HG03097 (cell line): Measurements from ENCODE around the gene IFNE.
"Not testable (repeated sequence)": the region's sequence is repeated elsewhere in the genome, so short reads cannot be mapped to it uniquely, and the experiment has no call there.

Source experiments
- ATAC-seq: cut with Tn5 transposase; IDR thresholded peaks from one replicate; pipeline ENCODE4 v1.9.1; 2021; ENCODE audit not compliant: unreplicated experiment, low FRiP score

IFNE gene

DNA sequence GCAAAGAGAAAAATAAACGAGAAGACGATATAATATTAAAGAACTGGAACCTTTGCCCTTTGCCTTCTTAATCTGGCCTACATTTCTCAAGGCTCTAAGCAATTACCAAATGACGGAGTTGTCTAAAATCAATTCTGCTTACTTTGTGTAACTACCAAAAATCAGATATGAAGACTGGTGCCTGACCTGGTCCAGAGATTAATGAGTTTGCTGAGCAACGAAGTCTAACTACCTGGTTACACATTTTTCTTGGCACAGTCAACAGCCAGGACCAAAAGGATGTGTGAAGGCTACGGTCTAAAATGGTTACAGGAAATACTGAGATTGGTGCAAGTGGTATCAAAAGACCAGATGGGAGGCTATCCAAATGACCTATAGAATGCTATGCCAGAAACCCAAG, 17.8 kb upstream of the IFNE start:
- no peak for ATAC-seq

DNA sequence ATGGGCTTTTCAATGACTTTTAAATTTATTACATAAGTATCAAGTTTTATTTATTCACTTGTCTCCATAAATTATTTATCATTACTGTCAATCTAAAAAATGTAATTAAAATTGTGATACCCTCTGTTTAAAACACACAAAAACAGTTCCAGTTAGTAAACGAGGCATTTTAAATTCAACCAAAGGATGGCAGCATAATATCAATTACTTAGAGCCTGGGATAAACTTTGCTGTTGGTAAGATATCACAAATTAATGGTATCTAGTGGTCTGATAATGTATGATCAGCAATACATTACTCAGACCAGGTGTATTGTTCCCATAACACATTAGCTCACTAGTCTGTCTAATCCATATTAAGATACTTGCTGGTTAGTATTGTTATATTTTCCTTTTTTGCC, 9.6 kb upstream of the IFNE start:
- ATAC-seq = no peak

DNA sequence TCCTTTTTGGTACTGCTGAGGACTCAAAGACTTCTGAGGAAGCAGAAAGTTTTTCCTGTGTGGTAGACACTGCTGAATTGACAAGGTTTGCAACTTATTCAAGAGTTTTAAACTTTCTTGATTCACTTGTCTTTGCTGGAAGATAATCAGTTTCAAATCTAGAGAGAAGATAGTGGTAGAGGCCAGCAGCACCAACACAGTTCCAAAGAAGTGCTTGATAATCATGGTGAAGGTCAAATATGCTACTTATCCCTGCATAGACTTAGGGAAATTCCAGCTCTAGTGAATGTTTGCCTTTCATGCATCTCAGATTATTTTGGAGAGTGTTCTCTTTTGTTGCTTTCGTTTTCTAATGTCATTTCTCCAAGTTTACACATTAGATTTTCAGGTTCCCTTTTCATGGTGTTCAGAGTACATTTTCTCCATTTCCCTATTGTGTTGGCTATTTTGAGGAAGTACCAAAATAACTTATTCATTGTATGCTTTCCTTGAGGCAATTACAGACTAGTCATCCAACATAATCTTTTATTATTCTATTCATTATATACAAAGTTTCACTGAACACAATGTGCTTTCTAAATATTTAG, 550 bp downstream of the IFNE start:
- ATAC-seq = no peak

DNA sequence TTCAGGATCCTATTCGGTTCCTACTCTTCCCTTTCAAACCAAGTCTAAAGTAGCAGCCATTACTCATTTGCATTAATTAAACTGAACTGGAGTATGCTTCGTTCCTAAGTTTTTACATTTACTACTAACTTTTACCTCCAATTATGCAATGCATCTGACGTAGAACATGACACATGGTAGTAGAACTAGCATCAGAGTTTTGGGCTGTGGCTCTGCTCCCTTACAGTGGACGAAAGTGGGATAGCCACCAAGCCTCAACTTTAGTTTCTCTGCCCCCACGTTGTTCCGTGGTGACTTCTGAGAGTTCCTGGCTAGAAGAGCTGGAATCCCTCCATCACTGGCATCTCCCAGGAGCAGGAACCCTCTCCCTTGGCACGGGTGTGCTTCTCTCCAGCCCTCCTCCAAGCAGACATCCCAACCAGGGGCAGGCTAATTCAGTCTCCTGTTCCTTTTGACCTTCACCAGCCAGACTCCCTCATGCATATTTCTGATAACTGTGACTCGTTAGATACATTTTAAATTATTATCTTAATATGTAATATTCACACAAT, 2.9 kb downstream of the IFNE start:
- no peak for ATAC-seq

- no peak for ATAC-seq
These were observed 4.6 kb downstream of the IFNE start for GRCh38 chr9:21477466-21477865.

DNA sequence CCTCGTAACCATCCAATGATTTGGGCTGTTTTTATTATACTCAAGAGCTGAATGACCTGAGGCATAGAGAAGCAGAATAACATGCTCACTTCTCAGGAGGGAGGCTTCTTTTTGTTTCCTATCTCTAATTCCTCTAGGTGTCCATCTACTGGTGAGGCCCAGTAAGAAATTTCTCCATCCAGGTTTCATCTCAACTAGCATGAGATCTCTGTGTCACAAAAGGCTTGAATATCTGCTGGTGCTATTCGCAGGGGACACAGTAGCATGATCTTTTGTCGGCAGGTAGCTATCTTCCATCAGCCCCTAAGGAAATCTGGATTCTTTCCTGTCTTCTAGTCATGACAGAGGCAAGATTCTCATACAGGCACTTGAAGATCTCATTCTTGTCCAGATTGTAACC, 8.9 kb downstream of the IFNE start:
- no peak for ATAC-seq

- ATAC-seq = no peak
These were observed 12.0 kb downstream of the IFNE start for GRCh38 chr9:21470126-21470525.

- no peak for ATAC-seq
These were observed 16.1 kb downstream of the IFNE start for GRCh38 chr9:21465859-21466518.

DNA sequence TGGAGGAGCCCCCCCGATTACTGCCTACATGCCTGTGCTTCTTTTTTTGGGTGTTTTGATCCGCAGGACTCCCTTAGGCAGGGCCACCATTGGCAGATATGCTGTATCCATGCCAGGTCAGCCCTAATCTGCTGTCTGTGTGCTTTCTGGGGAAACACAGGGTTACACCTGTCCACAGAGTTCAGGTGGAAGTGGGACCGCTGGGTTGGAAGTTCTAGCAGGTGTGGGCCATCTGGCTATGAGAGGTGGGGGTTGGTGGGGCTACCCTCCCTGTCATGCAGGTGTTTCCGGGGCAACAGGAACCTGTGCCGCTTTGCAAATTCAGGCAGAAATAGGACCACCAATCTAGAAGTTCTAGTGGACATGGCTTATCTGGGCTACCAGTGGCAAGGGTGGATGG, 17.0 kb downstream of the IFNE start:
- no peak for ATAC-seq

DNA sequence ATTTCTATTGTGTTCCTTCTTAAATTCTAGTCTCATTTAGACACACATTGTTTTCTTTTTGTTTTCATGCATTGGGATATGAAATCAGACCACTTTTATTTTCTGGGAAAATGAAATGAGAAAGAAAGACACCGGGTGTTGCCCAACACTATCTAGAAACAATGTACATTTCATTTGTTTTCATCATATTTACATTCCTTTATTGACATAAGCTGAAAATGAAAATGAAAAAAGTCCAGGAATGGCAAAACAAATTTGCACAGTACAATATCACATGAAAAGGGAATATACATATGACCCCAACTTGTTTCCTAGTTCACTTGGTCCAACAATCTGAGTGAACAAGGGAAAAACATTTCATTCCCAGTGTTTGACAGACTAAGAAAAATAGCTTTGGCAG, 20.7 kb downstream of the IFNE start:
- ATAC-seq = no peak

DNA sequence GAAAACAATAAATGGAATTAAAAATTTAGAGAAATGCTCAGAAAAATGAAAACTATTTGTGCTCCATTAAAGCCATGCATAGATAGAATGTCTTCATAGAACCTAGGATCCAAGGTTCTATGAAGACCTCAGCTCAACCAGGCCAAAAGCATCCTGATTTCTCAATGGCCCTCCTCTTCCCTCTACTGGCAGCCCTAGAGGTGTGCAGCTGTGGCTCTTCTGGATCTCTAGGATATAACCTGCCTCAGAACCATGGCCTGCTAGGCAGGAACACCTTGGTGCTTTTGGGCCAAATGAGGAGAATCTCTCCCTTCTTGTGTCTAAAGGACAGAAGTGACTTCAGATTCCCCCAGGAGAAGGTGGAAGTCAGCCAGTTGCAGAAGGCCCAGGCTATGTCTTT, 26.8 kb downstream of the IFNE start:
- ATAC-seq = no peak

- no peak for ATAC-seq
These were observed 28.0 kb downstream of the IFNE start for GRCh38 chr9:21454149-21454548.

DNA sequence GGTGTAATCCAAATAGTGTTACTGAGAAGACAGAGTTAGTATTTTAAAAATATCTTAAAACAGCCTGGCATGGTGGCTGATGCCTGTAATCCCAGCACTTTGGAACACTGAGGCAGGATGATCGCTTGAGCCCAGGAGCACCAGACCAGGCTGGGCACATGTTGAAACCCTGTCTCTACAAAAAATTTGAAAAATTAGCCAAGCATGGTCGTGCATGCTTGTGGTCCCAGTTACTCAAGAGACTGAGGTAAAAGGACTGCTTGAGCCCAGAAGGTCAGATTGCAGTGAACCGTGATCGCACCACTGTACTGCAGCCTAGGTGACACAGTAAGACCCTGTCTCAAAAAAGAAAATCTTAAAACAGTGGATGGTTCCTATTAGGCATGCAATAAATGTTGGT, 29.4 kb downstream of the IFNE start:
- ATAC-seq = no peak

GRCh38 chr9:21450733-21451394, 31.2 kb downstream of the IFNE start:
- ATAC-seq = no peak

GRCh38 chr9:21449312-21449711, 32.8 kb downstream of the IFNE start:
- ATAC-seq = not testable (repeated sequence)

DNA sequence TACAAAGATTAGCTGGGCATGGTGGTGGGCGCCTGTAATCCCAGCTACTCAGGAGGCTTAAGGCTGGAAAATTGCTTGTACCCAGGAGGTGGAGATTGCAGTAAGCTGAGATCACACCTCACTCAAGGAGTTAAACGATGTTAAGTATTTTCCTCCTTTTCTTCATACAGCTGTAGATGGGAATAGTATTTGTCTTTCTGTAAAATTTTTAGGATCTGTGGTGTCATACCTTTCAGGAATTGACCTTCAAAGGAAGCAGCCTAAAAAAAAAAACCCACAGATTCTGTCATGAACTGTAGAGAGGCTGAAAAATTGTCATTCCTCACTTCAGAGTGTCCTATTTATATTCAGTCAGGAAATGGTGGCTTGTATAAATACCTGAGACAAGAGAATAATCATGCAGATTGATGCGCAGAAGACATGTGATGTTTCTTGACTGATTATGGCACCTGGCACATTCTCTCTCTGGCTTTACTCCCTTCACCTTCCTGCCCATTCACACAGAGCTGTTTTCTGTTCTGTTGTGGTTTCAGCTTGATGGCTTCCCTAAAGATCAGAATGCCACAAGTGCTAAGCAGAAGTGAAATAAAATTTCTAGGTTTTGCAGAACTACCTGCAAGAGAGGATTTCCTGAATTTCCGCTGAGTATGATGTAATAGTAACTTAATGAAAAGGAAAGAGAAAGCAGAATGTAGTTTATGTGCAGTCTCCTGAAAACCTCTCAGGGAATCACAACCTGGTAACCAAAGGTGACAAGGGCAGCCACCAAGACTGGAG, 38.1 kb downstream of the IFNE start:
- ATAC-seq = peak; percentile 94

- no peak for ATAC-seq
These were observed 42.0 kb downstream of the IFNE start, which contains the start of gene IFNA1 for GRCh38 chr9:21440139-21440538. IFNA1 (plus strand) TSS chr9:21440439; CDS start chr9:21440508, 69 bp downstream.

- ATAC-seq = not testable (repeated sequence)
These were observed 47.1 kb downstream of the IFNE start for GRCh38 chr9:21435015-21435383.

GRCh38 chr9:21434202-21435014, 47.7 kb downstream of the IFNE start:
- no peak for ATAC-seq
